GM18517 (cell line): ENCODE measurements around the gene FGFR3.

ENCODE experiments used
- ATAC-seq: cut with Tn5 transposase; IDR thresholded peaks from one replicate; pipeline ENCODE4 v1.9.1; 2021; ENCODE audit warnings: mild to moderate bottlenecking, moderate library complexity; ENCODE audit not compliant: unreplicated experiment

Gene FGFR3

DNA sequence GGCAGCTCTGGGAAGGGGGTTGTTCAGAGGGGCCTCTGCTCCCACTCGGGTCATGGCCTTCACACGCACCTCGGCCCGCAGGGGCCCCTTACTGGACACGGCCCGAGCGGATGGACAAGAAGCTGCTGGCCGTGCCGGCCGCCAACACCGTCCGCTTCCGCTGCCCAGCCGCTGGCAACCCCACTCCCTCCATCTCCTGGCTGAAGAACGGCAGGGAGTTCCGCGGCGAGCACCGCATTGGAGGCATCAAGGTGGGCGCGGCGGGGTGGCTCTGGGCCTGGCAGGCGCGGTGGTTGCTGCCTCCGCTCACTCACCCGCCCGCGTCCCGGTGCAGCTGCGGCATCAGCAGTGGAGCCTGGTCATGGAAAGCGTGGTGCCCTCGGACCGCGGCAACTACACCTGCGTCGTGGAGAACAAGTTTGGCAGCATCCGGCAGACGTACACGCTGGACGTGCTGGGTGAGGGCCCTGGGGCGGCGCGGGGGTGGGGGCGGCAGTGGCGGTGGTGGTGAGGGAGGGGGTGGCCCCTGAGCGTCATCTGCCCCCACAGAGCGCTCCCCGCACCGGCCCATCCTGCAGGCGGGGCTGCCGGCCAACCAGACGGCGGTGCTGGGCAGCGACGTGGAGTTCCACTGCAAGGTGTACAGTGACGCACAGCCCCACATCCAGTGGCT lies 8.3 kb downstream of the FGFR3 start:
- ATAC-seq = no peak

DNA sequence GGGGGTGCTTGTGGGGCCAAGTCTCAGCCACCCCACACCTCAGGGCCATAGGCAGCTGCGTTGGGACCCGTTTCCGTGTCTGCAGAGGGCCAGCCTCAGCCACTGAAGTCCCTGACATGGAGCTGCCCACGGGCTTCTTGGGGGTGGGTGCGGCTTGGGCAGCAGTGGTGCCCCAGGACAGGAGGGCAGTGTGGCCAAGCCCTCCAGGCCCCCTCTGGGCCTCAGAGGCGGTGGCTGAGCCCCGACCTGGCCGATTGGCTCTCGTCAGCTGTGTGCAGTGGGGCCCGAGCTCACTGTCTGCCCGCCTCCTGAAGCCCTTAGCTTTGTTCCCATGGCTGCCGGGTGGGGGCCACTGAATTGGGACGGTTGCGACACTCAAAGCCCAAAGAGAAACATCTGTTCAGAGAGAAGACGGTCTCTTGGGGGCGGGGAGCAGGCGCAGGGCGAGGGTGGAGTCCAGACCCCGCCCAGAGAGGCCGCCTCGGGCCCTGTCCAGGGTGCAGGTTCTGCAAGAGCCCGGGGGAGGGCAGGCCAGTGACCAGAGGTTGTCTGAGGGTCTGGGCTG lies 9.1 kb downstream of the FGFR3 start:
- ATAC-seq = no peak

DNA sequence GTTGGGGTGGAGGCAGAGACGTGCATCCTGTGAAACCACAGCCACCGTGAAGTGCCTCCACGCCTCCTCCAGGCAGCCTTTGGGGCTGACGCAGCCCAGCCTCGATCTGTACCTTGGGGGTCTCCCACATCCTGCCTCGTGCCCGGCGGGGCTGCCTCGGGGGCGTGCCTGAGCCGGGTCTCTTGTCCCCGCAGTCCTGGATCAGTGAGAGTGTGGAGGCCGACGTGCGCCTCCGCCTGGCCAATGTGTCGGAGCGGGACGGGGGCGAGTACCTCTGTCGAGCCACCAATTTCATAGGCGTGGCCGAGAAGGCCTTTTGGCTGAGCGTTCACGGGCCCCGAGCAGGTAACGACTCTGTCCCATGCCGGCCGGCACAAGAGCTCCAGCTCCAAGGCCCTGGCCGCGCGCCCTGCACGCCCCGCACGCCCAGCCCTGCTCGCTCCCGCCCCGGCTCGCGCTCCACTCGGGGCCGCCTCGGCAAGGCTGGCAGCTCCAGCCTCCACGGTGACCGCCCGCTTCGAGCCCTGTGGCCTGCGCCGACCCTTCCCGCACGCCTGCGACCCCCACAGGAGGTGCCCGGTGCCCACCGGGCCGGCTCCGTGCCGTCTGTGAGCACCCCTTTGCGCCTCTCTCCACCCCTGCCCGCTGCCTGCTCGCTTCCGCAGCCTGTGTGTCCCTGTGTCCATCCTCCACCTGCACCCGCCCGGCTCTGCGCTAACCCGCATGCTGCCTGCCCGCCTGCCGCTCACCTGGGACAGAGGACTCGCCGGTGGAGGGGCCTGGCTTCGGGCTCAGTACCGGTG lies 9.8 kb downstream of the FGFR3 start:
- no peak for ATAC-seq

DNA sequence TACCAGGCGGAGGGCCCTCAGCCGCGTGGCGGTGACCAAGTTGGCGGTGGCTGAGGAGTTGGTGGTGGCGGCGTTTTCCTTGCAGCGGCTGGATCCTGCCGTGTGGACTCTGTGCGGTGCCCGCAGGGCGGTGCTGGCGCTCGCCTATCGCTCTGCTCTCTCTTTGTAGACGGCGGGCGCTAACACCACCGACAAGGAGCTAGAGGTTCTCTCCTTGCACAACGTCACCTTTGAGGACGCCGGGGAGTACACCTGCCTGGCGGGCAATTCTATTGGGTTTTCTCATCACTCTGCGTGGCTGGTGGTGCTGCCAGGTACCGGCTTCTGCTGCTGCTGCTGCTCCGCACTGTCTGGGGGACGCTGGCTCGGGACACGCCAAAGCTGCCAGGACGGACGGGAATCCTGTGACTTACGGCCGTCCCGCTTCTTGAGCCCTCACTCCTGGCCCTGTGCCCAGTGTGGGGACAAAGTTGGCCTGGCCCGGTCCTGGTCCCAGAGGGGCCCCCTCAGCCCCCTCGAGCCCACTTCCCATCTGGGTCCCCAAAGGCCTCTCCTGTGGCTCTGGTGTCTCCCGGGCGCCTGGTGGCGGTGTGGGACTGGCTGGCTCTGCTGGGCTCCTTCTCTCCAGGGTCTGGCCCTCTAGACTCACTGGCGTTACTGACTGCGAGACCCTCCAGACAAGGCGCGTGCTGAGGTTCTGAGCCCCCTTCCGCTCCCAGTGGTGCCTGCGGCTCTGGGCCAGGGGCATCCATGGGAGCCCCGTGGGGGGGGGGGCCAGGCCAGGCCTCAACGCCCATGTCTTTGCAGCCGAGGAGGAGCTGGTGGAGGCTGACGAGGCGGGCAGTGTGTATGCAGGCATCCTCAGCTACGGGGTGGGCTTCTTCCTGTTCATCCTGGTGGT lies 10.7 kb downstream of the FGFR3 start:
- ATAC-seq = no peak

DNA sequence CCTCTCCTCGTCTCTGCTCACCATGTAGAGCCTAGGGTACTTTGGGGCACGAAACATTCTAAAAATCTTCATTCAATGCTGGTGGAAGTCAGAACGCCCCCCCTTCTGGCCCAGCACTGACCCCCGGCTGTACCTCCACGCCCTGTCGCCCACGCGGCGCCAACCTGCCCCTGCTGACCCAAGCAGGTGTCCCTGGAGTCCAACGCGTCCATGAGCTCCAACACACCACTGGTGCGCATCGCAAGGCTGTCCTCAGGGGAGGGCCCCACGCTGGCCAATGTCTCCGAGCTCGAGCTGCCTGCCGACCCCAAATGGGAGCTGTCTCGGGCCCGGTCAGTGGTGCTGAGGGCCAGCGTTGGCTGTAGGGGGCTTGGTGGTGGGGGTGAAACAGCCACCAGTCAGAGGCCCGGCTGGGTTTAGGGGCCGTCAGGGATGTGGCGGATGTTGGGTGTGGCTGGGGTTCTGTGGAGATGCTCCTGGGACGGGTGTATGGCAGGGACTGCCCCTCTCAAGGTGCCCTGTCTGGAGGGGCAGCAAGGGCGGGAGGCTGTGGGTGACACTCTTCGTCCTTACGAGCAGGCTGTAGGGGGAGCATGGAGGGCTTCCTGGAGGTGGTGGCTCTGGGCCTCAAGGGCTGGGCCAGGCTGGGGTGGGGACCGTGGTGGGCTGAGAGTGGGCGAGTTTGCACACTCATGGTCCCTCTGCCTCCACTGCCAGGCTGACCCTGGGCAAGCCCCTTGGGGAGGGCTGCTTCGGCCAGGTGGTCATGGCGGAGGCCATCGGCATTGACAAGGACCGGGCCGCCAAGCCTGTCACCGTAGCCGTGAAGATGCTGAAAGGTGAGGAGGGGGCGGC lies 11.8 kb downstream of the FGFR3 start:
- ATAC-seq = no peak

DNA sequence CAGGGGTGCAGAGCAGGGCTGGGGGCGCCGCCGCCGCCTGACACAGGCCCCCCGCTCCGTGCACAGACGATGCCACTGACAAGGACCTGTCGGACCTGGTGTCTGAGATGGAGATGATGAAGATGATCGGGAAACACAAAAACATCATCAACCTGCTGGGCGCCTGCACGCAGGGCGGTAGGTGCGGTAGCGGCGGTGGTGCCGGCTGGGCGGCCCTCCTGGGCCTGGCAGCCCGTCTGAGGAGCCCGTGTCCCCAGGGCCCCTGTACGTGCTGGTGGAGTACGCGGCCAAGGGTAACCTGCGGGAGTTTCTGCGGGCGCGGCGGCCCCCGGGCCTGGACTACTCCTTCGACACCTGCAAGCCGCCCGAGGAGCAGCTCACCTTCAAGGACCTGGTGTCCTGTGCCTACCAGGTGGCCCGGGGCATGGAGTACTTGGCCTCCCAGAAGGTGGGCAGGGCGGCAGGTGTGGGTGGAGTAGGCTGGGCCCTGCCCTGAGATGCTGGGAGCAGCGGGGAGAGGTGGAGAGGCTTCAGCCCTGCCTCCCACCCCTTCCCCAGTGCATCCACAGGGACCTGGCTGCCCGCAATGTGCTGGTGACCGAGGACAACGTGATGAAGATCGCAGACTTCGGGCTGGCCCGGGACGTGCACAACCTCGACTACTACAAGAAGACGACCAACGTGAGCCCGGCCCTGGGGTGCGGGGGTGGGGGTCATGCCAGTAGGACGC lies 12.6 kb downstream of the FGFR3 start:
- ATAC-seq = no peak

DNA sequence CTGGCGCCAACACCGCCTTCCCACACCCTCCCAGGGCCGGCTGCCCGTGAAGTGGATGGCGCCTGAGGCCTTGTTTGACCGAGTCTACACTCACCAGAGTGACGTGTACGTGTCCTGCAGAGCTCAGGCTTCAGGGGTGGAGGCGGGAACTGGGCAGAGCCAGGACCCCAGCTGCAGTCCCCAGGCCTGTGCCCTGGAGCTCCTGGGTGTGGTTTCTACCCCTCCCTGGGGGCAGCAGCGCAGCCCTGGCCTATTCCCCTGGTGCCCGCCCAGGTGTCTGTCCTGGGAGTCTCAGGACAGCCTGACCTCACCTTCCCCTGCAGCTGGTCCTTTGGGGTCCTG lies 13.1 kb downstream of the FGFR3 start:
- no peak for ATAC-seq

DNA sequence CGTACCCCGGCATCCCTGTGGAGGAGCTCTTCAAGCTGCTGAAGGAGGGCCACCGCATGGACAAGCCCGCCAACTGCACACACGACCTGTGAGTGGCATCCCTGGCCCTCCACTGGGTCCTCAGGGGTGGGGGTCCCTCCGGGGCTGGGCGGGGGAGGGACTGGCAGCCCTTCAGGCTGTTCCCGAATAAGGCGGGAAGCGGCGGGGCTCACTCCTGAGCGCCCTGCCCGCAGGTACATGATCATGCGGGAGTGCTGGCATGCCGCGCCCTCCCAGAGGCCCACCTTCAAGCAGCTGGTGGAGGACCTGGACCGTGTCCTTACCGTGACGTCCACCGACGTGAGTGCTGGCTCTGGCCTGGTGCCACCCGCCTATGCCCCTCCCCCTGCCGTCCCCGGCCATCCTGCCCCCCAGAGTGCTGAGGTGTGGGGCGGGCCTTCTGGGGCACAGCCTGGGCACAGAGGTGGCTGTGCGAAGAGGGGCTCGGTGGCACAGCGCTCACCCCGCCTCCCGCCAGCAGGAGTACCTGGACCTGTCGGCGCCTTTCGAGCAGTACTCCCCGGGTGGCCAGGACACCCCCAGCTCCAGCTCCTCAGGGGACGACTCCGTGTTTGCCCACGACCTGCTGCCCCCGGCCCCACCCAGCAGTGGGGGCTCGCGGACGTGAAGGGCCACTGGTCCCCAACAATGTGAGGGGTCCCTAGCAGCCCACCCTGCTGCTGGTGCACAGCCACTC lies 13.7 kb downstream of the FGFR3 start:
- no peak for ATAC-seq

DNA sequence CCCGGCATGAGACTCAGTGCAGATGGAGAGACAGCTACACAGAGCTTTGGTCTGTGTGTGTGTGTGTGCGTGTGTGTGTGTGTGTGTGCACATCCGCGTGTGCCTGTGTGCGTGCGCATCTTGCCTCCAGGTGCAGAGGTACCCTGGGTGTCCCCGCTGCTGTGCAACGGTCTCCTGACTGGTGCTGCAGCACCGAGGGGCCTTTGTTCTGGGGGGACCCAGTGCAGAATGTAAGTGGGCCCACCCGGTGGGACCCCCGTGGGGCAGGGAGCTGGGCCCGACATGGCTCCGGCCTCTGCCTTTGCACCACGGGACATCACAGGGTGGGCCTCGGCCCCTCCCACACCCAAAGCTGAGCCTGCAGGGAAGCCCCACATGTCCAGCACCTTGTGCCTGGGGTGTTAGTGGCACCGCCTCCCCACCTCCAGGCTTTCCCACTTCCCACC lies 14.3 kb downstream of the FGFR3 start:
- ATAC-seq = no peak

DNA sequence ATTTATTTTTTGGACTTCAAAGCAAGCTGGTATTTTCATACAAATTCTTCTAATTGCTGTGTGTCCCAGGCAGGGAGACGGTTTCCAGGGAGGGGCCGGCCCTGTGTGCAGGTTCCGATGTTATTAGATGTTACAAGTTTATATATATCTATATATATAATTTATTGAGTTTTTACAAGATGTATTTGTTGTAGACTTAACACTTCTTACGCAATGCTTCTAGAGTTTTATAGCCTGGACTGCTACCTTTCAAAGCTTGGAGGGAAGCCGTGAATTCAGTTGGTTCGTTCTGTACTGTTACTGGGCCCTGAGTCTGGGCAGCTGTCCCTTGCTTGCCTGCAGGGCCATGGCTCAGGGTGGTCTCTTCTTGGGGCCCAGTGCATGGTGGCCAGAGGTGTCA lies 15.3 kb downstream of the FGFR3 start:
- no peak for ATAC-seq

DNA sequence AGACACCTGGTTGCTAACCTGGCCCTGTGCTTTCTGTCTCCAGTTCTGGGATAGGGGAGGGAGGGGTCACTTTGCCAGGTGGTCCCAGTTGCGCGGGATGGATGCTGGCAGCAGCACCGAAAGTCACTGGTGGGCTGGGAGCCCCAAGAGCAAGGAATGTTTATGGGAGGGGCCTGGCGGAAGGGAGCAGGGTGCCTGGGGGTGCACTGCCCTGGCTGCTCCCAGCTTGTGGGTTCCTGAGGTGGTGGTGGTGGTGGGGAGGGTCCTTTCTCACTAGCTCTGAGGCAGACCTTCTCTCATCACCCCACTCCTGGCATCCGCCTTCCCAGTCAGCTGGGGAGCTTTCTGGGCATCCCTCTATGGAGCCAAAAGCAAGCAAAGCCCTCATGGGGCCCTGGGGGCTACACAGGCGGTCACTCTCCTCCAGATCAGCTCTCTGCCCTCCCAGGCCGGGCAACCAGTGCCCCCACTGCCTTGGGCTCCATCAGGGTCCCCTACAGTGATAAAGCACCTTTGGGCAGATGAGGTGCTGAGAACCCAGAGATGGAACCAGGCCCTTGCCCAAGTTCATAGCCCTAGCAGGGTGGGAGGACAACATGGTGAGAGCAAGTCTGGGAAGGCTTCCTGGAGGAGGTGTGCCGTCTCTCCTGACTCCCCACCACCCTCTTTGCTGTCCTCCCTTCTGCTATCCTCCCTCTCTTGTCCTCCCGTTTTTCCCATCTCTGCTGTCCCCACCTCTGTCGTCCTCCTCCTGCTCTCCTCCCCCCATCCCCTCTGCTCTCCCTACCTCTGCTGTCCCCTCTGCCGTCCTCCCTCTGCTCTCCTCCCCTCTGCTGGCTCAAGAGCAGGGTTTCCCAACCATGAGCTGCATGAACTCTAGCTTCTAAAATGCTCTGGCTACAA lies 16.0 kb downstream of the FGFR3 start:
- ATAC-seq = no peak

DNA sequence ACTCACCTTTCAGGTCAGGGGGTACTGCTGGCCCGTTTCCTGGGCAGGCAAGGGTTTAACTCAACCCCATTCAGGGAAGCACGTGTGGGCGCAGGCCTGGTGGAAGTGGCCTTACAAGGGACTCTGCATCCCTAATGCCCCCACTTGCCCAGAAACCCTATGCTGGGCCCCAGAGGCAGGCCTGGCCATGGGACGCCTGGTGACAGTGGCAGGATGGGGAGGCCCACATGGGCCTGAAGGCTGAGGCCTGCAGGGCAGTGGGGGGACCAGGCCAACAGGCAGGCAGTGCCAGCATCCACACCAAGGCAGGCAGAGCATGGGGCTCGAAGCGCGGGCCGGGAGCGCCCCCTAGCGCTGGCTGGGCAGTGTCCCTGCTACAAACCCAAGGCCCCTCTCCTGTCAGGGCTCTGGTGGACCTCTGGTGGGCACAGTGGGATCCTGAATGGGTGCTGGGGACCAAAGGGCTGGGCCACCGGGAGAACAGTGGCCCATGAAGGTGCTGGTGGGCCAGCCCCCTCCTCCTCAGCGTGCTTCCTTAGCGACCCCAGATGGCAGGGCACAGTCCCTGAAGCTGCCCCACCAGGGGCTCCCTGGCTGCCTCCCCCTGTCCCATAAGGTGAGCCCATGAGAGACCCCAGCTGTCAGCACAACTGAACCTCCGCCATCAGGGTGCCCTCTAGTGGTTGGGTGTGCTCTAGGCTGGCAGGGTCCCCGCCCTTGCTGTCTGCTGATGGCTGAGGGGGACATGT lies 16.8 kb downstream of the FGFR3 start:
- ATAC-seq = no peak

DNA sequence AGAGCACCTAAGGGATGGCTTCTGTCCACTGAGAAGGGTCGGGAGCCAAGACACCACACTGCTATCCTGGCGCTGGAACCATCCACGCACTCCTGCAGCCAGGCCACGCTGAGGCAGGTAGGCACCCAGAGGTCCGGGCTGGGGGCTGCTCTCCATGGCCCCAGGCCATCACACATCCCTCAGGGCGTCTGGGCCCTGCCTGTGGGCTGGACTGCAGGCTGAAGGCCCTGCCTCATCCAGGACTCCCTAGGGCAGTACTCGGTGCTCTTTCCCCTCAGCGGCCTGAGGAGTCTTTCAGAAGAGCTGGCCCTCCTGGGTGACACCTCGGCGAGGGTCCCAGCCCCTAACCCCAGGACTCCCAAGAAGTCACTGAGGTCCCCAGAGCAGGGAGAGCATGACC lies 17.7 kb downstream of the FGFR3 start:
- no peak for ATAC-seq

DNA sequence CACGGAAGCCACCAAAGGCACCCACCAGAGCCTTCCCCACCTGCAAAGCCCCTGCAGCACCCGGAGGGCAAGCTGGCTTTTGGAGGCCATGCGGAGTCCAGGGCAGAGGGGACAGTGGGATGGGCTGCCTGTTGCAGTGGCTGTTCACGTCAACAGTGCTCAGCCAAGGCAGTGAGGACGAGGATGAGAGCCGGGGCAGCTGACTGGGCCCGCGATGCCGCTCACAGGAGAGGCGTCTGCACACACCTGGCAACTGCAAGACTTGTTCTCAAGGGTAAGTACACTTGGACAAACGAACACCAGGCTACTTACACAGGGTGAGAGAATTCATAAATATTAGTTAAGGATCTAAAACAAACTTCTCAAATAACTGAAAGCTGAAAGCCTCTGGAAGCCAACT lies 19.6 kb downstream of the FGFR3 start:
- no peak for ATAC-seq

DNA sequence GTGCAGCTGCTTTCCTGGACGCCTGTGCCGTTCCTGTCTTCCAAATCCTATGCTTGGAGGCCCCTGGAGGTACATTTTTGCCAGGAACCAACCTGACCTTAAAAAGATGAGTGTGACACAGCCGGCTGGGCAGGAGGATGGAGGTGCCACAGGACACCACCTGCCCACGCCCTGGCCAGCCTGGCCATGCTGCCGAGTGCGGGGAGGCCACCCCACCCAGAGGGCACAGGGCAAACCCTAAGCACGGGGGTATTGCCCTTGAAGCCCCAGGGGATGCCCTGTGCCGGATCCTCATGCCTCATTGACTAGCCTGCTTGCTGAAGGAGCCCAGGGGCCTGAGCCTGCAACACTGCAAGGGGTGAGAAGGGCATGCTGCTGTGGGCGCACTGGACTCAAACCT lies 20.1 kb downstream of the FGFR3 start:
- no peak for ATAC-seq

DNA sequence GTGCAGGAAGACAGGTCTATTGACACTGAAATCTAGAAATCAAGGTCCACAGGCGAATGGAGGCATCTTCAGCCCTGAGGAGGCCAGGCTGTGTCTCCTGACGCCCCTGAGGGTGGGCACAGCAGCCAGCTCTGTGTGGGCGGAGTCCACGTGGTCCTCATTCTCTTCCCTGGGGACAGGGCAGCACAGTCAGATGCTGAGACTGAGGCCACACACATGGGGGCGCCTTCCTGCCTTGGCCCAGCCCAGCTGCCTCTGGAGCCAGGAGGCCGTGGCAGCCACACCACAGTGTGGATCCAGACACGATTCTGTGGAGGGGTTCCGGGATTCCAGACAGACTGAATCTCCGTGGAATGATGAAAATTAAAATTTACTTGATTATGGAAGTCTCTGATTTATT lies 20.8 kb downstream of the FGFR3 start:
- no peak for ATAC-seq

DNA sequence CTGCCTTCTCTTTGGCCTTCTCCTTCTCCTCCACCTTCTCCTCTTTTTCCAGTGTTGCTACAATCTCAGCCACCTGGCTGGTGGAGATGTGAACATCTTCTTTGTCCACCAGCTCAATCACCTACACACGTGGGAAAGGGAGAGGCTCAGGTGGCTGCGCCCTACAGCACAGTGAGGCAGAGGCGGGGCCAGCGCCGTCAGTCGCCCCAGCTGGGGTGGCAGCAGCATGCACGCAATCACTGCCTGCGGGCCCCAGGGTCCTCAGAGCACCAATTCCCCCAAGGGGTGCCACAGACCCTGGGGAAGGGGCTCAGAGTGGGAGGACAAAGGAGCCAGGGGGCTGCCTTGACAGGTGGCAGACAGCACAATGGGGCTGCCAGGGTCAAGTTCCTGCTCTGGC lies 21.4 kb downstream of the FGFR3 start:
- no peak for ATAC-seq
